IMR-90 (cell line): ENCODE measurements around the gene UCP2. TPM values are rescaled to one million over a fixed set of nuclear protein-coding genes. Genes with fewer than 3 reads are reported as not detected.

Source experiments
- ATAC-seq: fragments of 200-7000 bp; cut with Tn5 transposase; 2 replicates; pipeline ENCODE4 v1.9.1; 2020; ENCODE audit warnings: low read depth, mild to moderate bottlenecking, moderate library complexity
- BruUV-seq: library from RNA; stranded (reverse); fragments of 400-500 nt; replicated peaks from 2 replicates; lab custom pipeline; 2021; lab: Mats Ljungman, UMichigan
- CTCF ChIA-PET: fragments of 300-600 bp; formaldehyde crosslinking; extraction: SDS; loops from one replicate; lab custom pipeline; 2021; ENCODE audit warnings: antibody characterized with exemption; lab: Yijun Ruan, JAX
- POLR2A ChIA-PET: fragments of 300-600 bp; sonication (Branson Sonifier 250); formaldehyde crosslinking; loops from one replicate; lab custom pipeline; 2022; ENCODE audit warnings: antibody characterized with exemption; ENCODE audit not compliant: unreplicated experiment; lab: Charles Lee
- DNase-seq: peaks from one replicate; pipeline ENCODE4 v3.0.0; 2013
- H2AFZ ChIP-seq: replicated peaks from 2 replicates; pipeline ENCODE3; 2013; ENCODE audit warnings: low read length, mild to moderate bottlenecking; ENCODE audit not compliant: poor library complexity
- H2AK5ac ChIP-seq: 2 replicates; pipeline ENCODE4 v1.6.1; 2013; ENCODE audit warnings: low read depth, low read length, inconsistent platforms
- H2AK9ac ChIP-seq: replicated peaks from 2 replicates; pipeline ENCODE3; 2013; ENCODE audit warnings: mild to moderate bottlenecking, low read depth, low read length, moderate library complexity; ENCODE audit not compliant: poor library complexity
- H2BK120ac ChIP-seq: 2 replicates; pipeline ENCODE4 v1.6.1; 2013; ENCODE audit warnings: low read depth, low read length, inconsistent platforms
- H2BK15ac ChIP-seq: 3 replicates; pipeline ENCODE4 v1.6.1; 2013; ENCODE audit warnings: low read depth, low read length, inconsistent platforms
- H2BK20ac ChIP-seq: 2 replicates; pipeline ENCODE4 v1.6.1; 2013; ENCODE audit warnings: low read depth, mild to moderate bottlenecking, inconsistent platforms, low read length, moderate library complexity
- H2BK5ac ChIP-seq: 2 replicates; pipeline ENCODE4 v1.6.1; 2013; ENCODE audit warnings: mild to moderate bottlenecking, low read depth, low read length, inconsistent platforms; ENCODE audit not compliant: poor library complexity, severe bottlenecking
- H3K14ac ChIP-seq: replicated peaks from 2 replicates; pipeline ENCODE4 v1.6.1; 2013; ENCODE audit warnings: low read depth, low read length, inconsistent platforms
- H3K18ac ChIP-seq: 2 replicates; pipeline ENCODE4 v1.6.1; 2013; ENCODE audit warnings: low read depth, low read length, control low read depth
- H3K23ac ChIP-seq: 2 replicates; pipeline ENCODE4 v1.6.1; 2013; ENCODE audit warnings: low read depth, low read length, inconsistent platforms
- H3K27ac ChIP-seq: 2 replicates; pipeline ENCODE4 v1.5.1; 2013; ENCODE audit warnings: mild to moderate bottlenecking, control low read depth, low read length; ENCODE audit not compliant: insufficient read depth
- H3K27me3 ChIP-seq: 2 replicates; pipeline ENCODE4 v1.6.1; 2013; ENCODE audit warnings: low read length; ENCODE audit not compliant: control insufficient read depth, insufficient read depth
- H3K36me3 ChIP-seq: 2 replicates; pipeline ENCODE4 v1.6.1; 2013; ENCODE audit warnings: low read length, mixed read lengths; ENCODE audit not compliant: control insufficient read depth, insufficient read depth
- H3K4ac ChIP-seq: 2 replicates; pipeline ENCODE4 v1.6.1; 2013; ENCODE audit warnings: low read depth, low read length, inconsistent platforms
- H3K4me1 ChIP-seq: 2 replicates; pipeline ENCODE4 v1.6.1; 2013; ENCODE audit warnings: low read length, mixed read lengths; ENCODE audit not compliant: control insufficient read depth, insufficient read depth
- H3K4me2 ChIP-seq: 2 replicates; pipeline ENCODE4 v1.6.1; 2013; ENCODE audit warnings: low read depth, mild to moderate bottlenecking, control low read depth, low read length, moderate library complexity
- H3K4me3 ChIP-seq: 2 replicates; pipeline ENCODE4 v1.5.1; 2013; ENCODE audit warnings: low read depth, mild to moderate bottlenecking, control low read depth, low read length, moderate library complexity; ENCODE audit not compliant: insufficient read depth
- H3K56ac ChIP-seq: 2 replicates; pipeline ENCODE4 v1.6.1; 2013; ENCODE audit warnings: low read length, inconsistent platforms; ENCODE audit not compliant: insufficient read depth; ENCODE audit errors: extremely low read depth
- H3K79me1 ChIP-seq, 2 experiments: 2 replicates each; pipeline ENCODE4 v1.6.1; 2013; ENCODE audit warnings: low read length in 2 of 2, inconsistent platforms in 1 of 2, low read depth in 1 of 2
- H3K9ac ChIP-seq: 2 replicates; pipeline ENCODE4 v1.6.1; 2013; ENCODE audit warnings: low read depth, low read length, control low read depth
- H3K9me1 ChIP-seq: 2 replicates; pipeline ENCODE4 v1.6.1; 2013; ENCODE audit warnings: low read length, inconsistent platforms; ENCODE audit not compliant: insufficient read depth
- H3K9me3 ChIP-seq: 2 replicates; pipeline ENCODE4 v1.6.1; 2013; ENCODE audit warnings: low read length; ENCODE audit not compliant: control insufficient read depth, insufficient read depth
- H4K20me1 ChIP-seq: 2 replicates; pipeline ENCODE4 v1.6.1; 2013; ENCODE audit warnings: low read length, inconsistent platforms; ENCODE audit not compliant: insufficient read depth
- H4K5ac ChIP-seq: 2 replicates; pipeline ENCODE4 v1.6.1; 2013; ENCODE audit warnings: mild to moderate bottlenecking, low read depth, low read length, control low read depth
- H4K8ac ChIP-seq, 2 experiments: 2 replicates each; pipeline ENCODE4 v1.6.1; 2013; ENCODE audit warnings: low read depth in 2 of 2, low read length in 2 of 2, control low read depth in 1 of 2, inconsistent platforms in 1 of 2
- H4K91ac ChIP-seq: 2 replicates; pipeline ENCODE4 v1.6.1; 2013; ENCODE audit warnings: low read depth, low read length, inconsistent platforms; ENCODE audit not compliant: insufficient read depth
- BHLHE40 ChIP-seq: fragments of 150-350 bp; IDR thresholded peaks from 2 replicates; pipeline ENCODE4 v1.6.1; 2016; ENCODE audit warnings: mild to moderate bottlenecking, low read depth, low read length
- CEBPB ChIP-seq: IDR thresholded peaks from 2 replicates; pipeline ENCODE4 v1.6.1; 2012; ENCODE audit warnings: low read depth, low read length, improper control_type of control experiment
- CHD1 ChIP-seq: IDR thresholded peaks from 2 replicates; pipeline ENCODE4 v1.6.1; 2012; ENCODE audit warnings: low read depth, low read length, improper control_type of control experiment
- FOS ChIP-seq: fragments of 150-350 bp; IDR thresholded peaks from 2 replicates; pipeline ENCODE4 v1.6.1; 2016; ENCODE audit warnings: low read depth, low read length
- MAFK ChIP-seq: IDR thresholded peaks from 2 replicates; pipeline ENCODE4 v1.6.1; 2012; ENCODE audit warnings: low read depth, low read length, improper control_type of control experiment
- MAZ ChIP-seq: IDR thresholded peaks from 2 replicates; pipeline ENCODE4 v1.6.1; 2012; ENCODE audit warnings: low read depth, mild to moderate bottlenecking, low read length, improper control_type of control experiment, moderate library complexity, borderline replicate concordance
- POLR2A ChIP-seq: IDR thresholded peaks from 2 replicates; pipeline ENCODE4 v1.6.1; 2012; ENCODE audit warnings: mild to moderate bottlenecking, low read depth, low read length
- RAD21 ChIP-seq: IDR thresholded peaks from 2 replicates; pipeline ENCODE4 v1.6.1; 2012; ENCODE audit warnings: low read length, improper control_type of control experiment
- RFX5 ChIP-seq: IDR thresholded peaks from 2 replicates; pipeline ENCODE4 v1.8.0; 2012; ENCODE audit warnings: low read depth, mild to moderate bottlenecking, low read length, moderate library complexity
- SMC3 ChIP-seq: fragments of 150-350 bp; IDR thresholded peaks from 2 replicates; pipeline ENCODE4 v1.6.1; 2016; ENCODE audit warnings: low read depth, mild to moderate bottlenecking, antibody characterized with exemption, low read length, moderate library complexity
- USF2 ChIP-seq: fragments of 150-350 bp; IDR thresholded peaks from 2 replicates; pipeline ENCODE4 v1.6.1; 2017; ENCODE audit warnings: mild to moderate bottlenecking, antibody characterized with exemption, low read length, low read depth
- WGBS, 2 experiments: methylation state at CpG; one replicate each; pipeline versions ENCODE4 v1.1.5 to v1.1.7; 2013; ENCODE audit warnings: missing lambda C conversion rate in 2 of 2; ENCODE audit not compliant: insufficient read length in 1 of 2; ENCODE audit errors: extremely low coverage in 2 of 2; 5-methylcytosine and 5-hydroxymethylcytosine counted together
- dilution Hi-C: fragments of 300-500 bp; cut with HindIII; formaldehyde crosslinking; loops from one replicate; pipeline ENCODE4 v1.14.3; 2018; ENCODE audit warnings: low sequenced_read_pairs; ENCODE audit not compliant: unreplicated experiment
- in situ Hi-C: fragments of 300-500 bp; cut with MboI; formaldehyde crosslinking; loops from 3 replicates; pipeline ENCODE4 v1.14.3; 2019; ENCODE audit warnings: low sequenced_read_pairs, inconsistent platforms, mixed read lengths
- intact Hi-C: fragments of 100-400 bp; cut with micrococcal nuclease; formaldehyde crosslinking; loops from 2 replicates; pipeline ENCODE4 v1.10.0; 2022
- polyA plus RNA-seq, 3 experiments: library from polyadenylated mRNA; depleted of rRNA; stranded (reverse); fragments of >200 nt; gene quantifications; 2 replicates each; pipeline ENCODE4 v1.2.3, GENCODE V29; 2012; ENCODE audit warnings: low replicate concordance in 1 of 3
- total RNA-seq: library from RNA; depleted of rRNA; stranded (reverse); fragments of >200 nt; gene quantifications from 2 replicates; pipeline ENCODE4 v1.2.3, GENCODE V29; 2012

Gene UCP2
- total and polyA plus RNA-seq, 2 of the 4 experiments (the other 2 are of a cell fraction), result 2.0 to 11.9 TPM

- peak; percentile 65 for TF ChIP-seq USF2
These were observed 522 bp upstream of the UCP2 start (continued) for GRCh38 chr11:73982990-73983740.

- Histone ChIP-seq H2AFZ (no peak overlapping the region), H4K5ac (no peak overlapping the region), H3K9me1 (peaks cover 9% of the 10 kb centered on the region; the same call in 1 of the 2 replicates), H3K79me1 (0 out of 4 replicates have a peak, but pooled peaks cover 0 to 10% of the 10 kb centered on the region in 2 experiments), H3K14ac (no peak overlapping the region), H4K8ac (no peak overlapping the region), H2BK15ac (no peak overlapping the region), H3K4me2 (no peak overlapping the region), H3K23ac (no peak overlapping the region), H4K91ac (no peak overlapping the region), H3K56ac (no peak overlapping the region), H3K27me3 (no peaks in the 10 kb centered on the region), H3K36me3 (no peaks in the 10 kb centered on the region), H3K18ac (no peak overlapping the region), H2AK9ac (no peak overlapping the region), H3K4me1 (no peaks in the 10 kb centered on the region; the same call in 1 of the 2 replicates), H2BK5ac (no peak overlapping the region), H2AK5ac (no peak overlapping the region), H2BK120ac (no peak overlapping the region), H3K27ac (no peak overlapping the region), H3K4me3 (no peak overlapping the region), H3K9ac (no peak overlapping the region), H2BK20ac (no peak overlapping the region), H4K20me1 (peaks cover 3% of the 10 kb centered on the region; the same call in 1 of the 2 replicates), H3K4ac (no peak overlapping the region), H3K9me3 (no peaks in the 10 kb centered on the region)
- POLR2A ChIA-PET, result no interaction called here
- intact Hi-C loops (loop anchor here (10.0 kb wide), 1 partner anchor 334 kb away; the partner anchor contains the start of gene P4HA3), in situ Hi-C loops (no loop called here), dilution Hi-C loops (no loop called here)
- no TSS peak for BruUV-seq
- WGBS, 2 experiments, result 83% methylated on average over 2 of the region's 13 CpGs; no CpG with 5 or more reads in 1 of the 2 experiments
- ATAC-seq (no peak), DNase-seq (no peak)
- CTCF ChIA-PET, result no interaction called here
- TF ChIP-seq POLR2A (no peak), CHD1 (no peak), CEBPB (no peak), RAD21 (no peak), RFX5 (no peak), USF2 (no peak), SMC3 (no peak), MAFK (no peak), FOS (no peak), BHLHE40 (no peak), MAZ (no peak)
These were observed 1.4 kb downstream of the UCP2 start for GRCh38 chr11:73981051-73981805.
